OCI-LY7 (cell line): ENCODE data around the gene BCL11A.

Source experiments
- CTCF ChIP-seq: fragments of 200-600 bp; sonication (generic); conservative IDR thresholded peaks from 2 replicates; pipeline ENCODE4 v1.5.1; 2014; ENCODE audit warnings: mild to moderate bottlenecking, antibody characterized with exemption, low read length, moderate library complexity, mixed read lengths
- EZH2phosphoT487 ChIP-seq: fragments of 200-600 bp; sonication (generic); IDR thresholded peaks from 2 replicates; pipeline ENCODE4 v1.6.1; 2018; ENCODE audit warnings: low read depth, borderline replicate concordance, mild to moderate bottlenecking, mixed run types, antibody characterized with exemption, low read length, moderate library complexity, mixed read lengths

- TF ChIP-seq CTCF: peak; percentile 26; the same call in 1 of the 2 replicates
- no peak for TF ChIP-seq EZH2phosphoT487
Observed at GRCh38 chr2:60484133-60484645, 69.3 kb downstream of the BCL11A start.
